GM23248 (cell line): ENCODE data around the gene BCAR3.

Source experiments
- EZH2 ChIP-seq: fragments of 200-600 bp; sonication (generic); IDR thresholded peaks from 2 replicates; pipeline ENCODE4 v1.6.1; 2018; ENCODE audit warnings: antibody characterized with exemption, mild to moderate bottlenecking; ENCODE audit not compliant: insufficient read depth, poor library complexity, severe bottlenecking
- EZH2phosphoT487 ChIP-seq: fragments of 200-600 bp; sonication (generic); IDR thresholded peaks from 2 replicates; pipeline ENCODE4 v1.6.1; 2018; ENCODE audit warnings: antibody characterized with exemption, moderate library complexity, mild to moderate bottlenecking, low read depth; ENCODE audit not compliant: insufficient read depth

GRCh38 chr1:93723110-93723509, 41.5 kb upstream of the BCAR3 start:
- TF ChIP-seq EZH2, result no peak
- no peak for TF ChIP-seq EZH2phosphoT487
